Tibial artery (tissue), 4 donors: ENCODE measurements around the gene CHST9.

ENCODE experiments used
- DNase-seq, 2 donors: peaks; one replicate each; pipeline ENCODE4 v3.0.0-alpha.2; 2019
- H3K27ac ChIP-seq, 2 donors: fragments of 200-600 bp; sonication (generic) in 1 of 2; 1 replicate in 1 of 2; 2 replicates in 1 of 2; pipeline ENCODE4 v1.5.1; 2018 to 2019; ENCODE audit warnings: mild to moderate bottlenecking in 1 of 2
- H3K27me3 ChIP-seq, 2 donors: fragments of 200-600 bp; sonication (generic) in 1 of 2; one replicate each; pipeline versions ENCODE4 v1.5.1 to v1.6.0; 2016 to 2019
- H3K36me3 ChIP-seq, 3 donors: fragments of 200-600 bp; sonication (generic) in 2 of 3; one replicate each; pipeline ENCODE4 v1.5.1; 2016 to 2019; ENCODE audit warnings: mild to moderate bottlenecking in 2 of 3
- H3K4me1 ChIP-seq, 4 donors: fragments of 200-600 bp; sonication (generic) in 2 of 4; 1 replicate in 3 of 4; 2 replicates in 1 of 4; pipeline ENCODE4 v1.5.1; 2016 to 2019
- H3K4me3 ChIP-seq, 2 donors: fragments of 200-600 bp; sonication (generic) in 1 of 2; 1 replicate in 1 of 2; 2 replicates in 1 of 2; pipeline ENCODE4 v1.5.1; 2018 to 2019; ENCODE audit warnings: mild to moderate bottlenecking in 2 of 2
- H3K9me3 ChIP-seq, 3 donors: fragments of 200-600 bp; sonication (generic) in 1 of 3; one replicate each; pipeline ENCODE4 v1.5.1; 2016 to 2019
- intact Hi-C: fragments of 100-400 bp; cut with DNase I; formaldehyde crosslinking; loops from one replicate; pipeline ENCODE4 v1.15.0; 2023; ENCODE audit warnings: low total_unique reads
- TF ChIP-seq, protein P1 (sequence below), 2 experiments: fragments of 200-600 bp in 1 of 2; fragments of 450-650 bp in 1 of 2; IDR thresholded peaks; one replicate each; pipeline ENCODE4 v1.5.1; 2017 to 2019; ENCODE audit warnings: antibody characterized with exemption in 2 of 2, mild to moderate bottlenecking in 1 of 2, moderate library complexity in 1 of 2

CHST9 gene

GRCh38 chr18:27075828-27076227 is 109.3 kb downstream of the CHST9 start:
- no peak overlapping the region for H3K27ac ChIP-seq
- no peak overlapping the region for H3K4me3 ChIP-seq
- intact Hi-C loops, result no loop called here
- H3K9me3 ChIP-seq, result no peaks in the 10 kb centered on the region
- no peaks in the 10 kb centered on the region for H3K36me3 ChIP-seq
- TF ChIP-seq, protein P1, sequence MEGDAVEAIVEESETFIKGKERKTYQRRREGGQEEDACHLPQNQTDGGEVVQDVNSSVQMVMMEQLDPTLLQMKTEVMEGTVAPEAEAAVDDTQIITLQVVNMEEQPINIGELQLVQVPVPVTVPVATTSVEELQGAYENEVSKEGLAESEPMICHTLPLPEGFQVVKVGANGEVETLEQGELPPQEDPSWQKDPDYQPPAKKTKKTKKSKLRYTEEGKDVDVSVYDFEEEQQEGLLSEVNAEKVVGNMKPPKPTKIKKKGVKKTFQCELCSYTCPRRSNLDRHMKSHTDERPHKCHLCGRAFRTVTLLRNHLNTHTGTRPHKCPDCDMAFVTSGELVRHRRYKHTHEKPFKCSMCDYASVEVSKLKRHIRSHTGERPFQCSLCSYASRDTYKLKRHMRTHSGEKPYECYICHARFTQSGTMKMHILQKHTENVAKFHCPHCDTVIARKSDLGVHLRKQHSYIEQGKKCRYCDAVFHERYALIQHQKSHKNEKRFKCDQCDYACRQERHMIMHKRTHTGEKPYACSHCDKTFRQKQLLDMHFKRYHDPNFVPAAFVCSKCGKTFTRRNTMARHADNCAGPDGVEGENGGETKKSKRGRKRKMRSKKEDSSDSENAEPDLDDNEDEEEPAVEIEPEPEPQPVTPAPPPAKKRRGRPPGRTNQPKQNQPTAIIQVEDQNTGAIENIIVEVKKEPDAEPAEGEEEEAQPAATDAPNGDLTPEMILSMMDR (IDR thresholded peaks at IDR 0.05), result no peak
- H3K4me1 ChIP-seq, result no peaks in the 10 kb centered on the region
- no peaks in the 10 kb centered on the region for H3K27me3 ChIP-seq
- no peak for DNase-seq

- no peaks in the 10 kb centered on the region for H3K4me1 ChIP-seq
- no peaks in the 10 kb centered on the region for H3K27me3 ChIP-seq
- H3K27ac ChIP-seq, result no peak overlapping the region
- TF ChIP-seq, protein P1 (IDR thresholded peaks at IDR 0.05), result no peak
- intact Hi-C loops, result no loop called here
- no peaks in the 10 kb centered on the region for H3K36me3 ChIP-seq
- H3K4me3 ChIP-seq, result no peak overlapping the region
- DNase-seq, result no peak
- no peaks in the 10 kb centered on the region for H3K9me3 ChIP-seq
Observed at GRCh38 chr18:27073404-27073830, 111.7 kb downstream of the CHST9 start.

DNA sequence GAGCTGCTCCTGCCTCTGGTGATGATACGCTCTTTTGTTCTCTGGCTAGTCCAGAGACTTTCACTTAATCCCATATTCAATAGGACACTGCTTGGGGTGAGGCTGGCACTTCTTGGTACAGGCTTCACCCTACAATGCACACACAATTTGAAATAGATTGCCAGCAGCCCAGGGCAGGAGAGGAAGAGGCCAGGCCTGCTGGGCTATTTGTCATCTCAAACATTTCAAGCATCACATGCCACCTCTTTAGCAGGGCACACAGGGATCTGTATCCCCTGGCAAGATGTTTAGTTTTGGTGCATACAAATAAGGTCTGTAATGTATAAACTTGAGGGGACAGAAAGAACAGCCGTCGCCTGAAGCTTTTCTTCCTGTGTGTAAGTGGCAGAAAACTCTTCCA is 120.4 kb downstream of the CHST9 start:
- H3K27me3 ChIP-seq, result no peaks in the 10 kb centered on the region
- no peak overlapping the region for H3K27ac ChIP-seq
- intact Hi-C loops, result no loop called here
- no peaks in the 10 kb centered on the region for H3K36me3 ChIP-seq
- DNase-seq, result no peak
- no peaks in the 10 kb centered on the region for H3K4me1 ChIP-seq
- H3K4me3 ChIP-seq, result no peak overlapping the region
- TF ChIP-seq, protein P1 (IDR thresholded peaks at IDR 0.05), result no peak
- no peaks in the 10 kb centered on the region for H3K9me3 ChIP-seq

DNA sequence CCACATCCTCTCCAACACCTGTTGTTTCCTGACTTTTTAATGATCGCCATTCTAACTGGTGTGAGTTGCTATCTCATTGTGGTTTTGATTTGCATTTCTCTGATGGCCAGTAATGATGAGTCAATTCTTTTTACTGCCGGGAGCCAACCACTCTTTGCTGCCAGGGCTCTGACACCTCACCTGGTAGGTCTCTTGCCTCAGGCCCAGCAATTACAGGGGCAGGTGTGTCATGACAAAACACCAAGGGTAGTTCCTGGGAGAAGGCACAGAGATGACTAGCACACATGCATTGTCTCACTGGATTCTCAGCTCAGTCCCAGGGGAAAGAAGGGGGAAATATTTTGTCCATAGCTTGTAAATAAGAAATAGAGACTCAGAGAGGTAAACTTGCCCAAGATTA is 122.3 kb downstream of the CHST9 start:
- Histone ChIP-seq H3K27ac (no peak overlapping the region), H3K9me3 (no peaks in the 10 kb centered on the region), H3K27me3 (no peaks in the 10 kb centered on the region), H3K36me3 (no peaks in the 10 kb centered on the region), H3K4me1 (no peaks in the 10 kb centered on the region), H3K4me3 (no peak overlapping the region)
- intact Hi-C loops, result no loop called here
- no peak for DNase-seq
- TF ChIP-seq, protein P1 (IDR thresholded peaks at IDR 0.05), result no peak

DNA sequence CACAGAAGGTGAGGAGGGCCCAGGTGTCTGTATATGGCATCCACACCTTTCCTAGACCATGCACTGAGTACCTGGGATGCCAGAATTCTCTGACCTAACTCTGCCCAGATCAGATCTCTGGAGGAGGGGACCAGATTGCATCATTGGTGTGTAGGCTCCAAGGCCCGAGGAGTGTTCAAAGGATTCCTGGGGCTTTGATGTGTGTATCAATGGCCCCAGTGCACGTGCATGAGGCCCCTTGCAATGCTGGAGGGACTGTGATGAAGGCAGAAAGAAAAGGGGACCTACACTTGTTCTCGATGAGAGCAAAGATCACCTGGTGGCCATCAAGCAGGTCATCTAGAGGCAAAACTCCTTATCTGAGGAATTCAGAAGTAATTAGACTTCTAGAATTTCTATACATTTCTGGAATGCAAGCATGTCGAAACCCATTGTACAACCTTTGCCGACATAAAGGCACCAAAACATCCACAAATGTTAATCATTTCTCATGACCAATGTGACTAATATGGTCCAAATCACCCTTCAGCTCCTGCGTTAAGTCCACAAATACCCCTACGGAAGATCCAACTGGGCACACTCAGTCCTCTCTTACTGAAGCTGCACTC is 123.5 kb downstream of the CHST9 start:
- H3K9me3 ChIP-seq, result no peaks in the 10 kb centered on the region
- H3K27me3 ChIP-seq, result no peaks in the 10 kb centered on the region
- no peak overlapping the region for H3K4me3 ChIP-seq
- no peak for DNase-seq
- TF ChIP-seq, protein P1 (IDR thresholded peaks at IDR 0.05), result no peak
- no peaks in the 10 kb centered on the region for H3K36me3 ChIP-seq
- no peak overlapping the region for H3K27ac ChIP-seq
- intact Hi-C loops, result no loop called here
- H3K4me1 ChIP-seq, result no peaks in the 10 kb centered on the region
